Activated CD8-positive, alpha-beta memory T cell treated with anti-CD3 and anti-CD28 coated beads, Interleukin-2, amount 10 ng/mL, durations not matched to agents 7 days and 5 days (primary cell): ENCODE results near the gene SIRPA. TPM values are rescaled to one million over a fixed set of nuclear protein-coding genes. Genes with fewer than 3 reads are reported as not detected.

Experiments
- ATAC-seq: fragments of 150-1000 bp; cut with Tn5 transposase; one replicate; pipeline ENCODE4 v1.10.0; 2021; ENCODE audit warnings: moderate library complexity
- CTCF ChIA-PET: fragments of 350-600 bp; sonication (Branson Sonifier 250); formaldehyde crosslinking; loops from one replicate; lab custom pipeline; 2021; ENCODE audit warnings: antibody characterized with exemption; lab: Charles Lee
- DNase-seq: peaks from one replicate; pipeline ENCODE4 v3.0.0-alpha.2; 2020
- H3K27ac Mint-ChIP-seq: one replicate; pipeline ENCODE4 v1.8.0; 2021; ENCODE audit warnings: mild to moderate bottlenecking, mixed read lengths
- H3K27me3 Mint-ChIP-seq: one replicate; pipeline ENCODE4 v1.8.0; 2021; ENCODE audit warnings: mixed read lengths
- H3K36me3 Mint-ChIP-seq: one replicate; pipeline ENCODE4 v1.8.0; 2021; ENCODE audit warnings: mild to moderate bottlenecking, mixed read lengths
- H3K4me1 Mint-ChIP-seq: one replicate; pipeline ENCODE4 v1.8.0; 2021; ENCODE audit warnings: mixed read lengths
- H3K4me3 Mint-ChIP-seq: one replicate; pipeline ENCODE4 v1.8.0; 2021; ENCODE audit warnings: mild to moderate bottlenecking, moderate library complexity, mixed read lengths
- H3K9me3 Mint-ChIP-seq: one replicate; pipeline ENCODE4 v1.8.0; 2022; ENCODE audit warnings: low read depth, mixed read lengths
- total RNA-seq, 2 experiments: library from RNA; stranded (reverse); gene quantifications; one replicate each; pipeline ENCODE4 v1.2.3, GENCODE V29; 2021

Gene SIRPA
- total RNA-seq, 2 experiments from 2014 or later, result not detected

GRCh38 chr20:1928154-1928553 lies 32.9 kb downstream of the SIRPA start:
- Mint-ChIP-seq H3K4me1 (no peaks in the 10 kb centered on the region), H3K9me3 (no peaks in the 10 kb centered on the region), H3K27ac (no peak overlapping the region), H3K36me3 (no peaks in the 10 kb centered on the region), H3K27me3 (peaks cover 7% of the 10 kb centered on the region), H3K4me3 (no peak overlapping the region)
- no peak for DNase-seq
- no peak for ATAC-seq
- CTCF ChIA-PET, result no interaction called here

GRCh38 chr20:1928782-1929181 lies 33.6 kb downstream of the SIRPA start:
- H3K27me3 Mint-ChIP-seq, result peaks cover 7% of the 10 kb centered on the region
- H3K9me3 Mint-ChIP-seq, result no peaks in the 10 kb centered on the region
- DNase-seq (no peak), ATAC-seq (no peak)
- H3K27ac Mint-ChIP-seq, result no peak overlapping the region
- H3K4me1 Mint-ChIP-seq, result no peaks in the 10 kb centered on the region
- no peaks in the 10 kb centered on the region for H3K36me3 Mint-ChIP-seq
- no peak overlapping the region for H3K4me3 Mint-ChIP-seq
- CTCF ChIA-PET, result no interaction called here

- Mint-ChIP-seq H3K27ac (no peak overlapping the region), H3K4me1 (no peaks in the 10 kb centered on the region), H3K4me3 (no peak overlapping the region), H3K9me3 (no peaks in the 10 kb centered on the region), H3K36me3 (no peaks in the 10 kb centered on the region), H3K27me3 (peaks cover 12% of the 10 kb centered on the region)
- ATAC-seq (no peak), DNase-seq (no peak)
- CTCF ChIA-PET, result no interaction called here
These were observed 34.3 kb downstream of the SIRPA start for GRCh38 chr20:1929460-1929859.

- H3K36me3 Mint-ChIP-seq, result no peaks in the 10 kb centered on the region
- H3K4me3 Mint-ChIP-seq, result no peak overlapping the region
- no peaks in the 10 kb centered on the region for H3K4me1 Mint-ChIP-seq
- DNase-seq (no peak), ATAC-seq (no peak)
- no peaks in the 10 kb centered on the region for H3K9me3 Mint-ChIP-seq
- no peak overlapping the region for H3K27ac Mint-ChIP-seq
- CTCF ChIA-PET, result no interaction called here
- peaks cover 12% of the 10 kb centered on the region for H3K27me3 Mint-ChIP-seq
These were observed 35.0 kb downstream of the SIRPA start for GRCh38 chr20:1930165-1930564.

GRCh38 chr20:1931830-1932229 lies 36.6 kb downstream of the SIRPA start:
- Mint-ChIP-seq H3K27me3 (peaks cover 12% of the 10 kb centered on the region), H3K4me1 (no peaks in the 10 kb centered on the region), H3K36me3 (no peaks in the 10 kb centered on the region), H3K9me3 (no peaks in the 10 kb centered on the region), H3K27ac (no peak overlapping the region), H3K4me3 (no peak overlapping the region)
- DNase-seq (no peak), ATAC-seq (no peak)
- CTCF ChIA-PET, result no interaction called here

- DNase-seq (no peak), ATAC-seq (no peak)
- H3K4me1 Mint-ChIP-seq, result no peaks in the 10 kb centered on the region
- H3K27ac Mint-ChIP-seq, result no peak overlapping the region
- H3K4me3 Mint-ChIP-seq, result no peak overlapping the region
- CTCF ChIA-PET, result no interaction called here
- peaks cover 12% of the 10 kb centered on the region for H3K27me3 Mint-ChIP-seq
- no peaks in the 10 kb centered on the region for H3K9me3 Mint-ChIP-seq
- H3K36me3 Mint-ChIP-seq, result no peaks in the 10 kb centered on the region
These were observed 37.8 kb downstream of the SIRPA start for GRCh38 chr20:1932971-1933370.

GRCh38 chr20:1933465-1933870 lies 38.3 kb downstream of the SIRPA start:
- H3K4me1 Mint-ChIP-seq, result no peaks in the 10 kb centered on the region
- CTCF ChIA-PET, result no interaction called here
- no peaks in the 10 kb centered on the region for H3K9me3 Mint-ChIP-seq
- H3K27ac Mint-ChIP-seq, result no peak overlapping the region
- no peaks in the 10 kb centered on the region for H3K36me3 Mint-ChIP-seq
- H3K4me3 Mint-ChIP-seq, result no peak overlapping the region
- DNase-seq (no peak), ATAC-seq (no peak)
- peaks cover 12% of the 10 kb centered on the region for H3K27me3 Mint-ChIP-seq

GRCh38 chr20:1934156-1934555 lies 38.9 kb downstream of the SIRPA start:
- Mint-ChIP-seq H3K4me1 (no peaks in the 10 kb centered on the region), H3K27me3 (peaks cover 12% of the 10 kb centered on the region), H3K36me3 (no peaks in the 10 kb centered on the region), H3K27ac (no peak overlapping the region), H3K4me3 (no peak overlapping the region), H3K9me3 (no peaks in the 10 kb centered on the region)
- DNase-seq (no peak), ATAC-seq (no peak)
- CTCF ChIA-PET, result no interaction called here

GRCh38 chr20:1934721-1935573 lies 39.7 kb downstream of the SIRPA start:
- no peak for ATAC-seq
- H3K4me3 Mint-ChIP-seq, result no peak overlapping the region
- peaks cover 12% of the 10 kb centered on the region for H3K27me3 Mint-ChIP-seq
- no peaks in the 10 kb centered on the region for H3K36me3 Mint-ChIP-seq
- no peak for DNase-seq
- no peaks in the 10 kb centered on the region for H3K4me1 Mint-ChIP-seq
- H3K27ac Mint-ChIP-seq, result no peak overlapping the region
- no peaks in the 10 kb centered on the region for H3K9me3 Mint-ChIP-seq
- CTCF ChIA-PET, result interaction anchor here (0.8 kb wide), 1 partner anchor 30 kb away, joined by 3 read pairs; no protein-coding TSS in a partner anchor

GRCh38 chr20:1935696-1936366 lies 40.6 kb downstream of the SIRPA start:
- peaks cover 12% of the 10 kb centered on the region for H3K27me3 Mint-ChIP-seq
- H3K4me3 Mint-ChIP-seq, result no peak overlapping the region
- ATAC-seq (no peak), DNase-seq (no peak)
- CTCF ChIA-PET, result interaction anchor here (0.8 kb wide), 1 partner anchor 29 kb away, joined by 3 read pairs; no protein-coding TSS in a partner anchor
- H3K9me3 Mint-ChIP-seq, result no peaks in the 10 kb centered on the region
- no peaks in the 10 kb centered on the region for H3K36me3 Mint-ChIP-seq
- no peaks in the 10 kb centered on the region for H3K4me1 Mint-ChIP-seq
- no peak overlapping the region for H3K27ac Mint-ChIP-seq

GRCh38 chr20:1937316-1937976 lies 42.2 kb downstream of the SIRPA start:
- DNase-seq (no peak), ATAC-seq (no peak)
- no peaks in the 10 kb centered on the region for H3K9me3 Mint-ChIP-seq
- H3K36me3 Mint-ChIP-seq, result no peaks in the 10 kb centered on the region
- no peak overlapping the region for H3K4me3 Mint-ChIP-seq
- H3K27me3 Mint-ChIP-seq, result peaks cover 12% of the 10 kb centered on the region
- CTCF ChIA-PET, result no interaction called here
- H3K27ac Mint-ChIP-seq, result no peak overlapping the region
- no peaks in the 10 kb centered on the region for H3K4me1 Mint-ChIP-seq

- Mint-ChIP-seq H3K9me3 (no peaks in the 10 kb centered on the region), H3K4me1 (no peaks in the 10 kb centered on the region), H3K27ac (no peak overlapping the region), H3K4me3 (no peak overlapping the region), H3K27me3 (peaks cover 16% of the 10 kb centered on the region), H3K36me3 (no peaks in the 10 kb centered on the region)
- CTCF ChIA-PET, result no interaction called here
- no peak for DNase-seq
- ATAC-seq, result no peak
These were observed 43.5 kb downstream of the SIRPA start for GRCh38 chr20:1938464-1939269.

GRCh38 chr20:1939270-1939595 lies 44.0 kb downstream of the SIRPA start:
- Mint-ChIP-seq H3K27ac (no peak overlapping the region), H3K27me3 (peaks cover 16% of the 10 kb centered on the region), H3K36me3 (no peaks in the 10 kb centered on the region), H3K4me3 (no peak overlapping the region), H3K9me3 (no peaks in the 10 kb centered on the region), H3K4me1 (no peaks in the 10 kb centered on the region)
- CTCF ChIA-PET, result no interaction called here
- ATAC-seq (no peak), DNase-seq (no peak)
